A673 (cell line): ENCODE measurements around the gene ZSWIM2. TPM values are rescaled to one million over a fixed set of nuclear protein-coding genes. Genes with fewer than 3 reads are reported as not detected.

Experiments
- BruUV-seq: library from RNA; stranded (reverse); fragments of 400-500 nt; replicated peaks from 2 replicates; lab custom pipeline; 2021; lab: Mats Ljungman, UMichigan
- CTCF ChIA-PET: fragments of 300-600 bp; sonication (Branson Sonifier 250); formaldehyde crosslinking; loops from one replicate; lab custom pipeline; 2022; ENCODE audit warnings: antibody characterized with exemption; lab: Charles Lee
- POLR2A ChIA-PET: fragments of 300-600 bp; sonication (Branson Sonifier 250); formaldehyde crosslinking; loops from one replicate; lab custom pipeline; 2022; ENCODE audit warnings: antibody characterized with exemption; ENCODE audit not compliant: low non-redundant PET; lab: Charles Lee
- DNase-seq: peaks from one replicate; pipeline ENCODE4 v3.0.0-alpha.2; 2015; ENCODE audit warnings: low spot score
- H3K27ac ChIP-seq: fragments of 200-600 bp; sonication (generic); 2 replicates; pipeline ENCODE4 v1.5.1; 2016; ENCODE audit warnings: mixed run types, low read depth, mild to moderate bottlenecking, mixed read lengths, antibody characterized with exemption, low read length; ENCODE audit not compliant: poor library complexity, severe bottlenecking
- H3K27me3 ChIP-seq: fragments of 200-600 bp; sonication (generic); replicated peaks from 2 replicates; pipeline ENCODE4 v1.6.1; 2017; ENCODE audit warnings: mixed run types, low read depth, mild to moderate bottlenecking, mixed read lengths, antibody characterized with exemption, low read length; ENCODE audit not compliant: insufficient read depth, poor library complexity
- H3K36me3 ChIP-seq: fragments of 200-600 bp; sonication (generic); 2 replicates; pipeline ENCODE4 v1.6.1; 2016; ENCODE audit warnings: mixed run types, mild to moderate bottlenecking, mixed read lengths, antibody characterized with exemption, low read length; ENCODE audit not compliant: insufficient read depth, poor library complexity, severe bottlenecking
- H3K4me1 ChIP-seq: fragments of 200-600 bp; sonication (generic); 2 replicates; pipeline ENCODE4 v1.6.1; 2017; ENCODE audit warnings: mixed run types, mild to moderate bottlenecking, mixed read lengths, antibody characterized with exemption, low read length; ENCODE audit not compliant: insufficient read depth, poor library complexity, severe bottlenecking
- H3K4me3 ChIP-seq: fragments of 200-600 bp; sonication (generic); 2 replicates; pipeline ENCODE4 v1.5.1; 2016; ENCODE audit warnings: low read depth, mixed run types, mild to moderate bottlenecking, mixed read lengths, low read length; ENCODE audit not compliant: poor library complexity, severe bottlenecking
- H3K9me3 ChIP-seq: fragments of 200-600 bp; sonication (generic); 2 replicates; pipeline ENCODE4 v1.6.1; 2016; ENCODE audit warnings: mixed run types, low read depth, mild to moderate bottlenecking, mixed read lengths, antibody characterized with exemption, low read length; ENCODE audit not compliant: poor library complexity, severe bottlenecking
- EZH2 ChIP-seq: fragments of 200-600 bp; sonication (generic); IDR thresholded peaks from 2 replicates; pipeline ENCODE4 v1.6.1; 2017; ENCODE audit warnings: borderline replicate concordance, low read depth, mild to moderate bottlenecking, mixed read lengths, antibody characterized with exemption, low read length; ENCODE audit not compliant: poor library complexity, severe bottlenecking
- intact Hi-C: fragments of 100-400 bp; cut with micrococcal nuclease; formaldehyde crosslinking; loops from one replicate; pipeline ENCODE4 v1.10.0; 2022; ENCODE audit not compliant: unreplicated experiment
- total RNA-seq: library from RNA; stranded (reverse); gene quantifications from 2 replicates; pipeline ENCODE4 v1.2.3, GENCODE V29; 2021
- TF ChIP-seq, protein P1 (sequence below): fragments of 300-800, 200-600 bp; sonication (generic); conservative IDR thresholded peaks from 2 replicates; pipeline ENCODE4 v1.5.1; 2017; ENCODE audit warnings: low read depth, mild to moderate bottlenecking, antibody characterized with exemption, low read length, moderate library complexity, mixed read lengths

ZSWIM2 gene
- total RNA-seq, 1 experiment from 2014 or later, result not detected

- Histone ChIP-seq H3K27me3 (no peaks in the 10 kb centered on the region), H3K4me1 (no peaks in the 10 kb centered on the region), H3K36me3 (no peaks in the 10 kb centered on the region), H3K9me3 (peaks cover 3% of the 10 kb centered on the region), H3K4me3 (no peak overlapping the region), H3K27ac (no peak overlapping the region)
- BruUV-seq, result no TSS peak
- no peak for TF ChIP-seq EZH2
- TF ChIP-seq, protein P1, sequence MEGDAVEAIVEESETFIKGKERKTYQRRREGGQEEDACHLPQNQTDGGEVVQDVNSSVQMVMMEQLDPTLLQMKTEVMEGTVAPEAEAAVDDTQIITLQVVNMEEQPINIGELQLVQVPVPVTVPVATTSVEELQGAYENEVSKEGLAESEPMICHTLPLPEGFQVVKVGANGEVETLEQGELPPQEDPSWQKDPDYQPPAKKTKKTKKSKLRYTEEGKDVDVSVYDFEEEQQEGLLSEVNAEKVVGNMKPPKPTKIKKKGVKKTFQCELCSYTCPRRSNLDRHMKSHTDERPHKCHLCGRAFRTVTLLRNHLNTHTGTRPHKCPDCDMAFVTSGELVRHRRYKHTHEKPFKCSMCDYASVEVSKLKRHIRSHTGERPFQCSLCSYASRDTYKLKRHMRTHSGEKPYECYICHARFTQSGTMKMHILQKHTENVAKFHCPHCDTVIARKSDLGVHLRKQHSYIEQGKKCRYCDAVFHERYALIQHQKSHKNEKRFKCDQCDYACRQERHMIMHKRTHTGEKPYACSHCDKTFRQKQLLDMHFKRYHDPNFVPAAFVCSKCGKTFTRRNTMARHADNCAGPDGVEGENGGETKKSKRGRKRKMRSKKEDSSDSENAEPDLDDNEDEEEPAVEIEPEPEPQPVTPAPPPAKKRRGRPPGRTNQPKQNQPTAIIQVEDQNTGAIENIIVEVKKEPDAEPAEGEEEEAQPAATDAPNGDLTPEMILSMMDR, result peak; percentile 45
- peak; percentile 61 for DNase-seq
- ChIA-PET POLR2A (interaction anchor here (0.6 kb wide), 1 partner anchor 1457 kb away, joined by 3 read pairs; no protein-coding TSS in a partner anchor), CTCF (no interaction called here)
- intact Hi-C loops, result no loop called here
Measured at GRCh38 chr2:186780701-186781316, 68.2 kb downstream of the ZSWIM2 start.

Other genes starting within 250 kb of the ZSWIM2 start
- gene FAM171B, start 155.1 kb downstream of the ZSWIM2 start, total RNA-seq, result 6.6 and 6.7 TPM in 2 replicates